Esophagus squamous epithelium (tissue), 5 donors: ENCODE results near the gene CHSY3. TPM values are rescaled to one million over a fixed set of nuclear protein-coding genes. Genes with fewer than 3 reads are reported as not detected.

Experiments used
- DNase-seq: peaks from one replicate; lab custom pipeline; 2025; lab: John Stamatoyannopoulos, UW
- H3K27ac ChIP-seq, 4 donors: fragments of 200-600 bp; sonication (generic); one replicate each; pipeline ENCODE4 v1.5.1; 2016 to 2019; ENCODE audit warnings: mild to moderate bottlenecking in 1 of 4
- H3K27me3 ChIP-seq, 4 donors: fragments of 200-600 bp; sonication (generic); 1 replicate in 3 of 4; 2 replicates in 1 of 4; pipeline versions ENCODE4 v1.5.1 to v1.6.0; 2017 to 2021; ENCODE audit warnings: antibody characterized with exemption in 1 of 4
- H3K36me3 ChIP-seq, 3 donors: fragments of 200-600 bp; sonication (generic); one replicate each; pipeline ENCODE4 v1.5.1; 2016 to 2019
- H3K4me1 ChIP-seq, 3 donors: fragments of 200-600 bp; sonication (generic); one replicate each; pipeline ENCODE4 v1.5.1; 2017 to 2019
- H3K4me3 ChIP-seq, 4 donors: fragments of 200-600 bp; sonication (generic); 1 replicate in 3 of 4; 2 replicates in 1 of 4; pipeline ENCODE4 v1.5.1; 2016 to 2019; ENCODE audit warnings: mild to moderate bottlenecking in 2 of 4, moderate library complexity in 1 of 4
- H3K9me3 ChIP-seq, 3 donors: fragments of 200-600 bp; sonication (generic); one replicate each; pipeline ENCODE4 v1.5.1; 2016 to 2019
- POLR2A ChIP-seq, 4 donors: fragments of 450-650 bp; IDR thresholded peaks; one replicate each; pipeline ENCODE4 v1.6.1; 2017; ENCODE audit warnings: antibody characterized with exemption in 4 of 4, mild to moderate bottlenecking in 4 of 4, moderate library complexity in 3 of 4
- WGBS, 2 donors: methylation state at CpG; one replicate each; pipeline ENCODE4 v1.1.5; 2018; 5-methylcytosine and 5-hydroxymethylcytosine counted together
- intact Hi-C: fragments of 100-400 bp; cut with DNase I; formaldehyde crosslinking; loops from one replicate; pipeline ENCODE4 v1.15.0; 2022
- total RNA-seq, 4 donors: library from RNA; depleted of rRNA; stranded (reverse); fragments of >200 nt; gene quantifications; one replicate each; pipeline ENCODE4 v1.1.0, GENCODE V29; 2016
- TF ChIP-seq, protein P1 (sequence below), 6 experiments: fragments of 450-650 bp in 4 of 6; fragments of 200-600 bp in 2 of 6; sonication (generic) in 2 of 6; IDR thresholded peaks; one replicate each; pipeline ENCODE4 v1.5.1; 2016 to 2019; ENCODE audit warnings: antibody characterized with exemption in 6 of 6, mild to moderate bottlenecking in 4 of 6, moderate library complexity in 4 of 6
- donor health status: DM: yes; HTN: yes; CAD: no.

The CHSY3 gene
- total RNA-seq, 4 donors from 2014 or later: 0.70 to 2.3 (median 1.3) TPM; not detected in 1

GRCh38 chr5:130023604-130024003, 119.3 kb downstream of the CHSY3 start:
- WGBS, 2 donors: 51 to 70% methylated on average over 3 of the region's 3 CpGs
- Histone ChIP-seq H3K4me3 (no peak overlapping the region), H3K27ac (peak overlapping the region in 2 of 4 donors; percentile 14 to 28), H3K9me3 (no peaks in the 10 kb centered on the region), H3K36me3 (no peaks in the 10 kb centered on the region), H3K27me3 (no peaks in the 10 kb centered on the region), H3K4me1 (no peaks in the 10 kb centered on the region)
- intact Hi-C loops: no loop called here
- TF ChIP-seq POLR2A (IDR thresholded peaks at IDR 0.05): no peak
- TF ChIP-seq, protein P1, sequence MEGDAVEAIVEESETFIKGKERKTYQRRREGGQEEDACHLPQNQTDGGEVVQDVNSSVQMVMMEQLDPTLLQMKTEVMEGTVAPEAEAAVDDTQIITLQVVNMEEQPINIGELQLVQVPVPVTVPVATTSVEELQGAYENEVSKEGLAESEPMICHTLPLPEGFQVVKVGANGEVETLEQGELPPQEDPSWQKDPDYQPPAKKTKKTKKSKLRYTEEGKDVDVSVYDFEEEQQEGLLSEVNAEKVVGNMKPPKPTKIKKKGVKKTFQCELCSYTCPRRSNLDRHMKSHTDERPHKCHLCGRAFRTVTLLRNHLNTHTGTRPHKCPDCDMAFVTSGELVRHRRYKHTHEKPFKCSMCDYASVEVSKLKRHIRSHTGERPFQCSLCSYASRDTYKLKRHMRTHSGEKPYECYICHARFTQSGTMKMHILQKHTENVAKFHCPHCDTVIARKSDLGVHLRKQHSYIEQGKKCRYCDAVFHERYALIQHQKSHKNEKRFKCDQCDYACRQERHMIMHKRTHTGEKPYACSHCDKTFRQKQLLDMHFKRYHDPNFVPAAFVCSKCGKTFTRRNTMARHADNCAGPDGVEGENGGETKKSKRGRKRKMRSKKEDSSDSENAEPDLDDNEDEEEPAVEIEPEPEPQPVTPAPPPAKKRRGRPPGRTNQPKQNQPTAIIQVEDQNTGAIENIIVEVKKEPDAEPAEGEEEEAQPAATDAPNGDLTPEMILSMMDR (IDR thresholded peaks at IDR 0.05): no peak
- DNase-seq: no peak

DNA sequence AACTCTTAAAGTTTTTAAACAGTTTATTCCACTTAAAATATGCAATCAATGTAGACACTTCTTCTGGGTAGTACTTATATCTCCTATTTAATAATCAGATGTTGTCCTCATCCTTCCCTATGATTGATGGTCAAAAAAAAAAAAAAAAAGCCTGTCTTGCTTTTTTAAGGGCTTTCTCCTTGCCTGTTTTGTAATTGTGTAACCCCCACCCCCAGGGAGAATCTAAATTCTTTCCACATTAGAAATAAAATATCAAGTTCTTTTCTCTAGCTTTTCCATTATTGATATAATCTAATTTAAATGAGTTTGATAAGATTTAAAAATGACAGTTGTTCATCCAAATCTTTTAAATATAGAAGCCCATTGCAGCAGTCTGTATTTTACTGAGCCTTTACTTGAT, 119.7 kb downstream of the CHSY3 start:
- intact Hi-C loops: no loop called here
- no peaks in the 10 kb centered on the region for H3K36me3 ChIP-seq
- no peaks in the 10 kb centered on the region for H3K27me3 ChIP-seq
- no peak overlapping the region for H3K27ac ChIP-seq
- no peak for DNase-seq
- TF ChIP-seq, protein P1 (IDR thresholded peaks at IDR 0.05): no peak
- TF ChIP-seq POLR2A (IDR thresholded peaks at IDR 0.05): no peak
- no peak overlapping the region for H3K4me3 ChIP-seq
- H3K4me1 ChIP-seq: no peaks in the 10 kb centered on the region
- H3K9me3 ChIP-seq: no peaks in the 10 kb centered on the region

DNA sequence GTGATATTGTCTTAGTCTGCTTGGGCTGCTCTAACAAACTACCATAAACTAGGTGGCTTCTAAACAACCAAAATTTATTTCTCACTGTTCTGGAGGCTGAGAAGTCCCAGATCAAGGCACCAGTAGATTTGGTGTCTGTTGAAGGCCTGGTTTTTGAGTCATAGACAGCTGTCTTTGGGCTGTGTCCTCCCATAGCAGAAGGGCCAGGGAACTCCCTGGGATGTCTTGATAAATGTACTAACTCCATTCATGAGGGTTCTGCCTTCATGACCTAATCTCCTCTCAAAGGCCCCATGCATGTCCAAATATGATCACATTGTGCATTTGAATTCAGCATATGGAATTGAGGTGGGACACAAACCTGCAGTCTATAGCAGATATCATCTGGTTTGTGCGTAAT, 121.2 kb downstream of the CHSY3 start:
- H3K27ac ChIP-seq: no peak overlapping the region
- no peaks in the 10 kb centered on the region for H3K4me1 ChIP-seq
- no peak overlapping the region for H3K4me3 ChIP-seq
- intact Hi-C loops: no loop called here
- no peaks in the 10 kb centered on the region for H3K9me3 ChIP-seq
- TF ChIP-seq, protein P1 (IDR thresholded peaks at IDR 0.05): no peak
- no peak for TF ChIP-seq POLR2A (IDR thresholded peaks at IDR 0.05)
- no peaks in the 10 kb centered on the region for H3K27me3 ChIP-seq
- H3K36me3 ChIP-seq: no peaks in the 10 kb centered on the region
- no peak for DNase-seq
- WGBS, 2 donors: 89 to 91% methylated on average over 1 of the region's 1 CpG

GRCh38 chr5:130032807-130033206, 128.5 kb downstream of the CHSY3 start:
- no peak for TF ChIP-seq POLR2A (IDR thresholded peaks at IDR 0.05)
- TF ChIP-seq, protein P1 (IDR thresholded peaks at IDR 0.05): no peak
- intact Hi-C loops: no loop called here
- no peaks in the 10 kb centered on the region for H3K27me3 ChIP-seq
- DNase-seq: no peak
- H3K27ac ChIP-seq: no peak overlapping the region
- WGBS, 2 donors: 60% methylated on average over 3 of the region's 3 CpGs
- H3K4me1 ChIP-seq: no peaks in the 10 kb centered on the region
- no peaks in the 10 kb centered on the region for H3K9me3 ChIP-seq
- H3K4me3 ChIP-seq: no peak overlapping the region
- no peaks in the 10 kb centered on the region for H3K36me3 ChIP-seq

GRCh38 chr5:130034566-130035210, 130.4 kb downstream of the CHSY3 start:
- Histone ChIP-seq H3K9me3 (no peaks in the 10 kb centered on the region), H3K27ac (no peak overlapping the region), H3K27me3 (no peaks in the 10 kb centered on the region), H3K36me3 (no peaks in the 10 kb centered on the region), H3K4me3 (no peak overlapping the region), H3K4me1 (no peaks in the 10 kb centered on the region)
- DNase-seq: no peak
- intact Hi-C loops: no loop called here
- TF ChIP-seq, protein P1 (IDR thresholded peaks at IDR 0.05): no peak
- no peak for TF ChIP-seq POLR2A (IDR thresholded peaks at IDR 0.05)
